Measurements from ENCODE around the gene FBN1.

Gene FBN1

DNA sequence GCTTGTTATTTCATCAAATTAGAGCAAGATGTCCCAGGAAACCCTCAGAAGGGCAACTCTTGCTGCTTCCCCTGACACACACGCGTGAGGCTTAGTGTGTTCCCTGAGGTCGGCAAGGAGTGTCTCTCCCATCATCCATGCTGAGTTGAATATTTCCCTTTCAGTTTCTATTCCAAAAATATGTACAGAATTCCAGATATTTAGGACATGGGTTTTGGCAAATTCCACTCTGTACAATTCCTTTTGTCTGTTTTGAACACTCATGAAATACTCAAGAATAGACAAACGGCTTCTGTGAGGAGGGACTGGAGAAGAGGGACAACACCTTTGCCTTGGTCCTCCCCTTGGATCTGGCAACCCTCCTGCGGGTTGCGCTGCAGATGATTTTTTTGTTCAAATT is 176.2 kb downstream of the FBN1 start:
- DNase-seq (ENCODE audit: low read depth) = no peak

DNA sequence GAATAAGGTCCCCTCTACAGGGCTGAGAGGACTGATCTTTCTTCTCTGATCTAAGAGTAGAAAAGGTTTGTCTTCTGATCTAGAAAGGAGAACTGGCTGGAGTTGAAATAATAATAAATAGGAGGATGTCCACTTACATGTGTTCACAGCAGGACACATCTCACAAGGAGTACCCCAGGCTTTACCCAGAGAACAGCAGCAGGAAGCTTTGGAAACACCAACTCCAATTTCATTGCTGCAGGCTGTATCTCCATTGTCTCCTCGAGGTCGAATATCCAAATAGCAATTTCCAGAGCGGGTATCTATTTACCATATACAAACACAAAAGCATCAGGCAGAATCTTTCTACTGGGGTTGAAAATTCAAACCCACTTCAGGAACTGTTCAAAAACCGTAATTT is 177.7 kb downstream of the FBN1 start:
- DNase-seq (ENCODE audit: low read depth) = no peak

DNA sequence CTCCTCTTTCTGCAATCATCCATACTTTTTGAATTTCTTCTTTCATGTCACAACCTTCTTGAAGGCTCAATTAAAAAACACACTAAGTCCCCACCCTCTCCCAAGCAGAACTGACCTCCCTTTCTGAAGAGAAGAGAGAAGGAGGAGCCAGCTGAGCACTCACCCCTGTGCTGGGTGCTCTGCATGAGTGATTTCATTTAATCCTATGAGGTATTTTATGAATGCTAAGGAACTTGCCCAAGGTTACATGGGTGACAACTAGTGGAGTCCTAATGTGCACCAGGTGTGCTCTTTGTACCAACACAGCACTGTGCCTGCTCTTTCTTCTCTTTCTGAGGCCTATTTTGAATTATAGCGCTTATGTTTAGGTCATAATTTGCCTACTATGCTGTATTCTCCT is 178.7 kb downstream of the FBN1 start:
- DNase-seq (ENCODE audit: low read depth) = no peak

DNA sequence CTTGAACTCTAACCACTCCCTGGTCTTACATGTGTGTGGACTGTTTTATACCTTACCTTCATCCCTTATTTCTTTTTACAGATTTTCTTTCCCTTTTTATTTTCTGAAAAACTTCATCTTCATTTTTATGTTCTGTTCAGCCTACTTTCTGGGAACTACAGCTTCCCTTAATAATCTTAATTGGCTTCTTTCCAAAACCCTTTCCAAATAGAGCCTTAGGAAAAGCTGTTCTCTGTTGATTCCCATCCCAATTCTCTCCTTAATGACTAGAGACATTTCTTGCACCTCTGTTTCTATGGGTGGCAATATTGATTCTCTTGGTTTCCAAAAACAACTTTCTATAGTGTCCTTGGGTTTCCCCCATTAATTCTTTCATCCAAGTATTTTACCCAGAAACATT is 179.4 kb downstream of the FBN1 start:
- DNase-seq (ENCODE audit: low read depth) = no peak

- no peak for DNase-seq (ENCODE audit: low read depth)
Measured at GRCh38 chr15:48465410-48465809, 180.1 kb downstream of the FBN1 start.

DNA sequence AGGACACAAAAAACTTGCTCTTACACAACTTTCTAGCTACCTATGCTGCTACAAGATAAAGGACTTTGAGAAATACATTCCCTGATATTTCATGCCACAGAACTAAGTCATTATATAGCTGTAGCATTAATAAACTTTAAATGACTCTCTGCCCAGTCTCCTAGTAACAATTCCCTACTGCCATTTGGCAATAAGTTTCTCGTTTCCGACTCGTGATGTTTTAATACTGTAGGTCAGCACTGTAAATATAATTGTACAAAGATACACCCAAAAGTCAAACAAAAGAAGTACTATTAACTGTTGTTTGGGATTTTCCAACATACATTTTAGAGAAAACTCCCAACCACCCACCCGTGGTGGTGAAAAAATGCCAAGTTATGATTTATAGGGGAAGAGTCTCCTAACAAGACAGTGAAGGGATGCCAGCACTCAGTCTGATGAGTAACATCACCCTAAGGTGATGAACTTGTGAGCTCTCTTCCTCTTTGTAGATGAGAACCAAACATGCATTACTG is 182.1 kb downstream of the FBN1 start:
- DNase-seq (ENCODE audit: low read depth) = no peak

DNA sequence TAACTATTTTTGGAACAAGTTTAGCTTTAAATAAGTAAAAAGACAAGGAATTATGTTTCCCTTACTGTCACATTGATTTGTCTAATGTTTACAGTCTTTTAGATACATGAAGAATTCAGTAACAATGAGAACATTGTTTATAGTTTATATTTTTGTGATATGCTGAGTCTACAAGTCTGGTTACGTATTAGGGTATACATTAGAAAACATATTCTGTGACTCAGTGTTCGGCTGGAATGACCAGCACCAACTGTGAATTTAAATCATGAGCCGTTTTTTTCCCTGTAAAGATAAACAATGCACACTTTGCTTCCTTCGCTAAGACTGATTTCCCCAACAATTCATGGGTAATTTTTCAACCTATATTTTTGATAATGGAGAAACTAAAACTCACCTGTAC is 182.8 kb downstream of the FBN1 start:
- no peak for DNase-seq (ENCODE audit: low read depth)

DNA sequence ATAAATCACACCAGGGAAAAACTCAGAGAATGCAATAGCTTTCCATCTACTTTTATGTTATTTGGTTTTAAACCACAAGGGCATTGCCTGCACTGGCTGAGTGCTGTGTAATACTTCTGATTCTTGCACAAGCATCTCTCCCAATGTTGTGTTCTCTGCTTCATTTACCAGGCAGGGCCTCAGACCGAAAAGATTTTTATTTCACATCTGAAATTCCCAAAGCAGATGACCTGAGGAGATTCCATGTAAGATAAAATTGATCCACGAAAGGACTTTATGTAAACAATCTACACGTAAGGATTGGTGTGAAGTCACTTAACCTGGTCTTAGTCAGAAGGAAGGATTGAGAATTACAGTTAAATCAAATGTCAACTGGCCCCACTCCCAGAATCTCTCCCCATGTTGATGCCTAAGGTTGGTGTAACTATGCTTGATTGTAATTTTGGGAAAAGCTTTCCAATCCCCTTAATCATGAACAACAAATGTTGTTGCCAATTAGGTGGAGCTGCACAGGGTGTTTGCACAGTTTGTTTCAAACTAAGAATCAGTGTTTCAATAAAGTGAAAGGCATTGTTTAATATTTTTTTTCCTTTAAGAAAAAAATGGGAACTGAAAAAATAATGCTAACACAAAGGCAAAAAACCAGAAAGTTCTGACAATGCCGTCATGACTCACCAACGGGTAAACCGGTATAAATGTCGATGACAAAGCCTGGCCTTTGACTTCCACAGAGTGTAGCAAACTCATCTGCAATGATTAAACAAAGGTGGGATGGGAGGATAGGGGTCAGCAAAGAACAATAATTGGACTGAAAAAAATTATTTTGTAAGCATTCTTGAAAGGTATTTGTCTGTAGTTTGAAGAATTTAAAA is 185.7 kb downstream of the FBN1 start:
- no peak for DNase-seq (ENCODE audit: low read depth)

GRCh38 chr15:48458876-48459275 is 186.6 kb downstream of the FBN1 start:
- DNase-seq (ENCODE audit: low read depth) = no peak

GRCh38 chr15:48456134-48456533 is 189.4 kb downstream of the FBN1 start:
- DNase-seq (ENCODE audit: low read depth) = no peak

GRCh38 chr15:48451736-48452135 is 193.8 kb downstream of the FBN1 start:
- no peak for DNase-seq (ENCODE audit: low read depth)

- no peak for DNase-seq (ENCODE audit: low read depth)
Measured at GRCh38 chr15:48451241-48451640, 194.3 kb downstream of the FBN1 start.

DNA sequence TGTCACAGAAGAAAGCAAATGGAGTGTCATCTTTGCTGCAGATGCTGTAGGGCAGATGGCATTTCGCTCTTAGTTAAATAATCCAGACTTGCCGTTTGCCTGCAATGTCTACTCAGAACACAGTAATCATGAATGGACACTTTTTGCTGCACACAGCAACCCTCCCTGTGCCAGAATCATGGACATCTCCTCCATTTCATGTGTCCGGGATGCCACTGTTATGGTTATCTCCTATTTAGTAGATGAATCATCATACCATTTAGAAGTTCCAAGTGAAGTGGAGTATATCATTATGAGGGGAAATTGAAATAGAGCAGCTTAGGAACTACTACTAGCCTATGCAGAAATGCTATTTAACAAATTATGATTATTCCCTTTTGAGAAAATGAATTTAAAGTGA is 195.8 kb downstream of the FBN1 start:
- DNase-seq (ENCODE audit: low read depth) = no peak

DNA sequence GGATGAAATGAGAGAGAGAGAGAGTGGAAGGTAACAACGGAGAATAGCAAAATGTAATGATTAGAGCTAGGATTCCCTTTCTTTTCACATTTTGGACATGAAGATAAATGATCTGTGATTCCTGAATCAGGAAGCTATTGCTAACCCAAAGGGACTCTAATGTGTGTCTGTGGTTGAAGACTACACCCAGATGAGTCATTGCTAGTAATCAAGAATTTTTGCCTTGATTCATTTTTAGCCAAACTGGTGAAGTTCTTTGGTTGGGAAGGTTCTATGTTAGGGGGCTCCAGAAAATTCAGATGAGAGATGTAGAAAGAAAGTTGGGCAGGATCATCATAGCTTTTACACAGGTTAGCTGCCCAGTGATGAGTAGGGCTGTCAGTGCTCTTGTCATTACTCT is 197.9 kb downstream of the FBN1 start:
- no peak for DNase-seq (ENCODE audit: low read depth)

DNA sequence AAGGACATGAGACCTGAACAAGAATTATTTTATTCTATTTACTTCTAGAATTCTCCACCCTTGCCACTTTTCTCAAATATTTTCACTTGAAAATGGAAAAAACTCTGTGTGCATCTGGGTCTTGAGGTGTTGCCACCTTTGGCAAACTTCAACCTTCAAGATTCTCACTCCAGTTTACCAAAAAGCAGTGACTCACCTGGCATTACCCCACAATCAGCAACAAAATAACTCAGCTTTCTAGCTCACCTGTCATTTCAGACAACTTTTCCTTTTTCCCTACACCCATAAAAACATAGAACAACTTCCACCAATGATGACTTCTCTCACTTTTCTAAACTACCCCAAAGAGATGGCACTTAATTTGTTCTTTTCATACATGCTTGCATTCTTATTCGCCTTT is 198.5 kb downstream of the FBN1 start:
- DNase-seq (ENCODE audit: low read depth) = no peak

DNA sequence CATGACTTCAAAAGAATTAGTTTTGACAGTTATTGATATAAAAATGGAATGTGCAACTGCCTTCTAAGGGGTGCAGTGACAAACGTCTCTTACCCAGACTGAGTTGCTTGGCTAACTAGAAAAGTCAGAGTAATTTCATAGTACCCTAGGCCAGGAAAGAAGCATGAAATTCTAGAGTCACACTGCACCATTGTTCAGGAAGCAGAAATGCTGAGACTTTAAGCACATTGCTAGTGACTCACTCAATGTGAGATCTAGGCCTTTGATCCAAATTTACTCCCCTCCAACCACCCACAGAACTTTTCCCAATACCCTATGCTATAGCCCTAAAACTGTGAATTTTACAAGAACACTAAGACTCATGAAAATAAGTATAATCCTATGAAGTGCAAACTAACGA is 203.5 kb downstream of the FBN1 start:
- DNase-seq (ENCODE audit: low read depth) = no peak

GRCh38 chr15:48440084-48440483 is 205.4 kb downstream of the FBN1 start:
- DNase-seq (ENCODE audit: low read depth) = no peak

- no peak for DNase-seq (ENCODE audit: low read depth)
Measured at GRCh38 chr15:48437178-48437577, 208.3 kb downstream of the FBN1 start.

- DNase-seq (ENCODE audit: low read depth) = no peak
Measured at GRCh38 chr15:48435321-48435720, 210.2 kb downstream of the FBN1 start.

- DNase-seq (ENCODE audit: low read depth) = no peak
Measured at GRCh38 chr15:48433226-48433886, 212.2 kb downstream of the FBN1 start.

DNA sequence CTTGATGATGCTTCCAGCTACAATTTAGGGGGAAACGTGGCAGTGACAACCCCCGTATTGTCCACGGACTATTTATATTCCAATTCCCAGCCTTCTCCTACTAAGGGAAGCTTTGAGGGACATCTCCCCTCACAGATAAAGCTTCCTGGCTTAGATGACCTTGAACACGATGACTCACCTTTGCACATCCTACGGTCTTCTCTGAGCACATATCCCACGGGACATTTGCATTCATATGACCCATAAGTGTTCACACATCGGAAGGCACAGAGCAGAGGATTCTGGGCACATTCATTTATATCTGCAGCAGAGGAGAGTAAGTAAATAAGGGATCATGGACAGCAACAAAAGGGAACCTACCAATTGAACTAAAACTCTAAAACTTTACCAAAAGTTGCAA is 212.8 kb downstream of the FBN1 start:
- no peak for DNase-seq (ENCODE audit: low read depth)

- no peak for DNase-seq (ENCODE audit: low read depth)
Measured at GRCh38 chr15:48427960-48428547, 217.5 kb downstream of the FBN1 start.

- no peak for DNase-seq (ENCODE audit: low read depth)
Measured at GRCh38 chr15:48427479-48427878, 218.0 kb downstream of the FBN1 start.
